NB4 (cell line): ENCODE measurements around the gene RCVRN.

Experiments used
- POLR2A ChIP-seq: IDR thresholded peaks from 2 replicates; pipeline ENCODE4 v1.6.1; 2011; ENCODE audit warnings: mild to moderate bottlenecking; ENCODE audit not compliant: insufficient read length; ENCODE audit errors: extremely low read depth
- TF ChIP-seq, protein P1 (sequence below): IDR thresholded peaks from one replicate; pipeline ENCODE4 v1.5.1; 2012; ENCODE audit warnings: low read depth, low read length

DNA sequence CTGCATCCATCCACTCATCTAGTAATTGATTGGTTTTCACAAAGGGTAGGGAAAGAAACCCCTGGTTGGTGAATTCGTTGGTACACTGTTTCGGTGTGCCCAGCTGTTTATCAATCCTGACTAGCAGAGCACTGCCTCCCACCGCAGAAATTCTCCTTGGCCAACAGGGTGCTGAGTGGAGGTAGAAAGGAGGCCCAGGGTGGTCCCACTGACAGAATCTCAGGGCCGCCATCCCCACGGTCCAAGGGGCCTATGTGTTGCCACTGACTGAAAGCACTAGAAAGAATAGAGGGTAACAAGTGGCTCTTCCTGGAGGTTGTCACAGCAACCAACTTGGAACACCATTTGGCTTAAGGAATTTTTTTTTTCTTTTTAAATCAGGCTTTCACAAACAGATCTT lies 8.4 kb upstream of the RCVRN start:
- TF ChIP-seq, protein P1, sequence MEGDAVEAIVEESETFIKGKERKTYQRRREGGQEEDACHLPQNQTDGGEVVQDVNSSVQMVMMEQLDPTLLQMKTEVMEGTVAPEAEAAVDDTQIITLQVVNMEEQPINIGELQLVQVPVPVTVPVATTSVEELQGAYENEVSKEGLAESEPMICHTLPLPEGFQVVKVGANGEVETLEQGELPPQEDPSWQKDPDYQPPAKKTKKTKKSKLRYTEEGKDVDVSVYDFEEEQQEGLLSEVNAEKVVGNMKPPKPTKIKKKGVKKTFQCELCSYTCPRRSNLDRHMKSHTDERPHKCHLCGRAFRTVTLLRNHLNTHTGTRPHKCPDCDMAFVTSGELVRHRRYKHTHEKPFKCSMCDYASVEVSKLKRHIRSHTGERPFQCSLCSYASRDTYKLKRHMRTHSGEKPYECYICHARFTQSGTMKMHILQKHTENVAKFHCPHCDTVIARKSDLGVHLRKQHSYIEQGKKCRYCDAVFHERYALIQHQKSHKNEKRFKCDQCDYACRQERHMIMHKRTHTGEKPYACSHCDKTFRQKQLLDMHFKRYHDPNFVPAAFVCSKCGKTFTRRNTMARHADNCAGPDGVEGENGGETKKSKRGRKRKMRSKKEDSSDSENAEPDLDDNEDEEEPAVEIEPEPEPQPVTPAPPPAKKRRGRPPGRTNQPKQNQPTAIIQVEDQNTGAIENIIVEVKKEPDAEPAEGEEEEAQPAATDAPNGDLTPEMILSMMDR: no peak
- TF ChIP-seq POLR2A: no peak
